Endodermal cell (in vitro differentiated cells): Measurements from ENCODE around the gene ZNF559. TPM values are rescaled to one million over a fixed set of nuclear protein-coding genes. Genes with fewer than 3 reads are reported as not detected.

Experiments
- DNase-seq: peaks from one replicate; pipeline ENCODE4 v3.0.0-alpha.2; 2017
- H3K27ac ChIP-seq: 2 replicates; pipeline ENCODE4 v1.5.1; 2013; ENCODE audit warnings: mild to moderate bottlenecking, low read depth, low read length, moderate library complexity
- H3K27me3 ChIP-seq: 2 replicates; pipeline ENCODE4 v1.6.1; 2013; ENCODE audit warnings: mild to moderate bottlenecking, low read length, moderate library complexity; ENCODE audit not compliant: insufficient read depth, control insufficient read depth, poor library complexity, severe bottlenecking
- H3K36me3 ChIP-seq: 2 replicates; pipeline ENCODE4 v1.7.0; 2013; ENCODE audit warnings: mild to moderate bottlenecking, low read length, moderate library complexity; ENCODE audit not compliant: control insufficient read depth, insufficient read depth
- H3K4me1 ChIP-seq: one replicate; pipeline ENCODE4 v1.7.0; 2013; ENCODE audit warnings: low read length; ENCODE audit not compliant: control insufficient read depth, insufficient read depth
- H3K4me3 ChIP-seq: 2 replicates; pipeline ENCODE4 v1.5.1; 2013; ENCODE audit warnings: mild to moderate bottlenecking, low read length, moderate library complexity
- H3K9ac ChIP-seq: 2 replicates; pipeline ENCODE4 v1.6.1; 2013; ENCODE audit warnings: mild to moderate bottlenecking, low read length, moderate library complexity; ENCODE audit not compliant: poor library complexity, severe bottlenecking; ENCODE audit errors: extremely low read depth
- H3K9me3 ChIP-seq: 2 replicates; pipeline ENCODE4 v1.6.1; 2013; ENCODE audit warnings: mild to moderate bottlenecking, low read length, moderate library complexity; ENCODE audit not compliant: control insufficient read depth
- H3K27ac Mint-ChIP-seq: 2 replicates; pipeline ENCODE4 v1.8.0; 2020; ENCODE audit warnings: mixed read lengths
- H3K27me3 Mint-ChIP-seq: 2 replicates; pipeline ENCODE4 v1.8.0; 2021; ENCODE audit warnings: mild to moderate bottlenecking, mixed read lengths; ENCODE audit not compliant: insufficient read depth
- H3K36me3 Mint-ChIP-seq: 2 replicates; pipeline ENCODE4 v1.8.0; 2020; ENCODE audit warnings: low read depth, mixed read lengths
- H3K4me1 Mint-ChIP-seq: 2 replicates; pipeline ENCODE4 v1.8.0; 2020; ENCODE audit warnings: mixed read lengths
- H3K4me3 Mint-ChIP-seq: 2 replicates; pipeline ENCODE4 v1.8.0; 2020; ENCODE audit warnings: mild to moderate bottlenecking, moderate library complexity, mixed read lengths
- H3K9me3 Mint-ChIP-seq: 2 replicates; pipeline ENCODE4 v1.8.0; 2020; ENCODE audit warnings: mild to moderate bottlenecking, mixed read lengths
- WGBS, 2 experiments: methylation state at CpG; one replicate each; pipeline versions ENCODE4 v1.1.5 to v1.1.7; 2013; ENCODE audit warnings: missing lambda C conversion rate in 2 of 2, mixed read lengths in 1 of 2; ENCODE audit not compliant: insufficient coverage in 1 of 2, insufficient read length in 1 of 2; 5-methylcytosine and 5-hydroxymethylcytosine counted together
- total RNA-seq, 2 donors: library from RNA; stranded (reverse); fragmentation: NEBNext Ultra II Directional in 1 of 2; extraction: Animal tissue kit (Norgen Biotek cat#: 25700) in 1 of 2; gene quantifications; 2 replicates in 1 of 2; 3 replicates in 1 of 2; pipeline ENCODE4 v1.2.1, GENCODE V29; 2021
- TF ChIP-seq, protein P1 (sequence below): fragments of 200-600 bp; sonication (generic); conservative IDR thresholded peaks from 2 replicates; pipeline ENCODE4 v1.5.0; 2021; ENCODE audit warnings: antibody characterized with exemption, mild to moderate bottlenecking

Gene ZNF559
- total RNA-seq, 2 donors from 2014 or later: 18.1 to 27.0 TPM

DNA sequence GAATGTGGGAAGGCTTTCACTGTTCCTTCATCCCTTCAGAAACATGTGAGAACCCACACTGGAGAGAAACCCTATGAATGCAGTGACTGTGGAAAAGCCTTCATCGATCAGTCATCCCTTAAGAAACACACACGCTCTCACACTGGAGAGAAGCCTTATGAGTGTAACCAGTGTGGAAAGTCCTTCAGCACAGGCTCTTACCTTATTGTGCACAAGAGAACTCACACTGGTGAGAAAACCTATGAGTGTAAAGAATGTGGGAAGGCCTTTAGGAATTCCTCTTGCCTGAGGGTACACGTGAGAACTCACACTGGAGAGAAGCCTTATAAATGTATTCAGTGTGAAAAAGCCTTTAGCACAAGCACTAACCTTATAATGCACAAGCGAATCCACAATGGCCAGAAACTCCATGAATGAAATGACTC lies 57.4 kb downstream of the ZNF559 start:
- H3K9me3 Mint-ChIP-seq: peaks cover 95% of the 10 kb centered on the region
- peaks cover 86% of the 10 kb centered on the region for H3K36me3 Mint-ChIP-seq
- no peak overlapping the region for H3K4me3 Mint-ChIP-seq
- TF ChIP-seq, protein P1, sequence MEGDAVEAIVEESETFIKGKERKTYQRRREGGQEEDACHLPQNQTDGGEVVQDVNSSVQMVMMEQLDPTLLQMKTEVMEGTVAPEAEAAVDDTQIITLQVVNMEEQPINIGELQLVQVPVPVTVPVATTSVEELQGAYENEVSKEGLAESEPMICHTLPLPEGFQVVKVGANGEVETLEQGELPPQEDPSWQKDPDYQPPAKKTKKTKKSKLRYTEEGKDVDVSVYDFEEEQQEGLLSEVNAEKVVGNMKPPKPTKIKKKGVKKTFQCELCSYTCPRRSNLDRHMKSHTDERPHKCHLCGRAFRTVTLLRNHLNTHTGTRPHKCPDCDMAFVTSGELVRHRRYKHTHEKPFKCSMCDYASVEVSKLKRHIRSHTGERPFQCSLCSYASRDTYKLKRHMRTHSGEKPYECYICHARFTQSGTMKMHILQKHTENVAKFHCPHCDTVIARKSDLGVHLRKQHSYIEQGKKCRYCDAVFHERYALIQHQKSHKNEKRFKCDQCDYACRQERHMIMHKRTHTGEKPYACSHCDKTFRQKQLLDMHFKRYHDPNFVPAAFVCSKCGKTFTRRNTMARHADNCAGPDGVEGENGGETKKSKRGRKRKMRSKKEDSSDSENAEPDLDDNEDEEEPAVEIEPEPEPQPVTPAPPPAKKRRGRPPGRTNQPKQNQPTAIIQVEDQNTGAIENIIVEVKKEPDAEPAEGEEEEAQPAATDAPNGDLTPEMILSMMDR: no peak
- no peaks in the 10 kb centered on the region for H3K27me3 ChIP-seq
- peaks cover 70% of the 10 kb centered on the region for H3K36me3 ChIP-seq
- H3K27ac ChIP-seq: no peak overlapping the region
- H3K4me3 ChIP-seq: peak overlapping the region; percentile 62
- no peaks in the 10 kb centered on the region for H3K4me1 Mint-ChIP-seq
- H3K9me3 ChIP-seq: peaks cover 98% of the 10 kb centered on the region
- no peaks in the 10 kb centered on the region for H3K4me1 ChIP-seq
- no peak for DNase-seq
- no peak overlapping the region for H3K9ac ChIP-seq
- no peak overlapping the region for H3K27ac Mint-ChIP-seq
- peaks cover 2% of the 10 kb centered on the region for H3K27me3 Mint-ChIP-seq
- 77 to 85% methylated on average over 4 of the region's 4 CpGs for WGBS, 2 experiments

Other genes with a start within 250 kb of the ZNF559 start
- gene OR1M1, start 237.1 kb upstream of the ZNF559 start, total RNA-seq: not detected
- not detected for gene OR7G2, start 216.7 kb upstream of the ZNF559 start, total RNA-seq
- not detected for gene OR7G1, start 208.4 kb upstream of the ZNF559 start, total RNA-seq
- gene OR7G3, start 197.2 kb upstream of the ZNF559 start, total RNA-seq: not detected
- gene ZNF317, start 183.8 kb upstream of the ZNF559 start, total RNA-seq: 10 to 100 TPM; 36.7 to 40.1 TPM
- gene OR7D2, start 145.2 kb upstream of the ZNF559 start, total RNA-seq: under 1 TPM; 0.31 to 0.40 TPM
- gene OR7D4, start 104.6 kb upstream of the ZNF559 start, total RNA-seq: not detected
- not detected for gene OR7E24, start 73.2 kb upstream of the ZNF559 start, total RNA-seq
- gene ZNF699, start 14.3 kb upstream of the ZNF559 start, total RNA-seq: 1 to 10 TPM; 6.4 to 8.2 TPM
- gene ZNF177, start 38.8 kb downstream of the ZNF559 start, total RNA-seq: 10 to 100 TPM in 1 of 2 donors, 1 to 10 TPM in 1; 5.6 to 10.6 TPM
- gene ZNF266, start 111.4 kb downstream of the ZNF559 start, total RNA-seq: 10 to 100 TPM; 19.7 to 24.6 TPM
- gene ZNF560, start 174.4 kb downstream of the ZNF559 start, total RNA-seq: not detected
- gene ZNF426, start 214.5 kb downstream of the ZNF559 start, total RNA-seq: 10 to 100 TPM; 26.0 to 30.0 TPM